ENCODE data around the gene VASN.

The VASN gene

GRCh38 chr16:4372578-4373355 is 1.1 kb downstream of the VASN start:
- DNase-seq (ENCODE audit: low spot score): peak; percentile 48

GRCh38 chr16:4373356-4373908 is 1.8 kb downstream of the VASN start:
- no peak for DNase-seq (ENCODE audit: low spot score)

GRCh38 chr16:4373909-4374742 is 2.5 kb downstream of the VASN start:
- DNase-seq (ENCODE audit: low spot score): peak; percentile 15

- no peak for DNase-seq (ENCODE audit: low spot score)
Measured at GRCh38 chr16:4375717-4376116, 4.1 kb downstream of the VASN start.

- peak; percentile 64 for DNase-seq (ENCODE audit: low spot score)
Measured at GRCh38 chr16:4376126-4376892, 4.7 kb downstream of the VASN start.

- DNase-seq (ENCODE audit: low spot score): no peak
Measured at GRCh38 chr16:4376893-4377572, 5.4 kb downstream of the VASN start.

- no peak for DNase-seq (ENCODE audit: low spot score)
Measured at GRCh38 chr16:4377573-4378154, 6.0 kb downstream of the VASN start.

GRCh38 chr16:4378161-4378666 is 6.6 kb downstream of the VASN start:
- DNase-seq (ENCODE audit: low spot score): no peak

GRCh38 chr16:4378999-4379690 is 7.5 kb downstream of the VASN start:
- DNase-seq (ENCODE audit: low spot score): no peak

GRCh38 chr16:4380119-4381063 is 8.7 kb downstream of the VASN start:
- no peak for DNase-seq (ENCODE audit: low spot score)

GRCh38 chr16:4381072-4381934 is 9.7 kb downstream of the VASN start:
- DNase-seq (ENCODE audit: low spot score): no peak

GRCh38 chr16:4381935-4382794 is 10.5 kb downstream of the VASN start:
- DNase-seq (ENCODE audit: low spot score): no peak

GRCh38 chr16:4382795-4383357 is 11.2 kb downstream of the VASN start:
- DNase-seq (ENCODE audit: low spot score): no peak

- DNase-seq (ENCODE audit: low spot score): no peak
Measured at GRCh38 chr16:4383591-4384444, 12.2 kb downstream of the VASN start.

- no peak for DNase-seq (ENCODE audit: low spot score)
Measured at GRCh38 chr16:4384509-4384942, 12.9 kb downstream of the VASN start.
